GM12878 (cell line): ENCODE data around the gene CYP4V2. TPM values are rescaled to one million over a fixed set of nuclear protein-coding genes. Genes with fewer than 3 reads are reported as not detected.

ENCODE experiments used
- ATAC-seq: fragments of 200-7000 bp; cut with Tn5 transposase; 3 replicates; pipeline ENCODE4 v1.9.1; 2020; ENCODE audit warnings: mild to moderate bottlenecking, moderate library complexity
- BruUV-seq: library from RNA; stranded (reverse); fragments of 400-500 nt; replicated peaks from 2 replicates; lab custom pipeline; 2021; lab: Mats Ljungman, UMichigan
- CTCF ChIA-PET: fragments of 300-600 bp; sonication (Branson Sonifier 250); formaldehyde crosslinking; extraction: SDS; loops from one replicate; lab custom pipeline; 2021; ENCODE audit warnings: inconsistent platforms; lab: Yijun Ruan, JAX
- POLR2A ChIA-PET: fragments of 350-600 bp; formaldehyde crosslinking; extraction: SDS; loops from one replicate; lab custom pipeline; 2021; ENCODE audit warnings: inconsistent platforms; lab: Charles Lee
- RAD21 ChIA-PET: fragments of 300-600 bp; sonication (Branson Sonifier 250); formaldehyde crosslinking; loops from one replicate; lab custom pipeline; 2023; ENCODE audit warnings: antibody characterized with exemption; ENCODE audit not compliant: unreplicated experiment; lab: Charles Lee
- SMC1A ChIA-PET: fragments of 300-600 bp; sonication (Branson Sonifier 250); formaldehyde crosslinking; loops from one replicate; lab custom pipeline; 2023; ENCODE audit not compliant: unreplicated experiment, uncharacterized antibody; lab: Charles Lee
- DNase-seq: peaks from one replicate; pipeline ENCODE4 v3.0.0-alpha.2; 2011; ENCODE audit warnings: low read depth, low spot score
- FAIRE-seq: peaks from 3 replicates; lab custom pipeline; 2011; peaks lifted over from hg19 to GRCh38; lab: Jason Lieb, UNC
- H2AFZ ChIP-seq: 2 replicates; pipeline ENCODE4 v1.6.0; 2011; ENCODE audit warnings: low read depth, low read length, control low read depth; ENCODE audit not compliant: control insufficient read depth
- H3K27ac ChIP-seq: 2 replicates; pipeline ENCODE4 v1.5.1; 2011; ENCODE audit warnings: control low read depth; ENCODE audit not compliant: control insufficient read depth, insufficient read depth
- H3K27me3 ChIP-seq, 2 experiments: replicated peaks in 1 of 2; 2 replicates each; pipeline versions ENCODE4 v1.6.0 to v1.6.1; 2011; ENCODE audit warnings: low read length in 1 of 2; ENCODE audit not compliant: control insufficient read depth in 2 of 2, insufficient read depth in 2 of 2
- H3K36me3 ChIP-seq, 2 experiments: 2 replicates each; pipeline ENCODE4 v1.5.1; 2011; ENCODE audit warnings: low read length in 1 of 2; ENCODE audit not compliant: control insufficient read depth in 2 of 2, insufficient read depth in 2 of 2
- H3K4me1 ChIP-seq: 2 replicates; pipeline ENCODE4 v1.6.1; 2011; ENCODE audit warnings: mild to moderate bottlenecking, low read length, moderate library complexity, mixed read lengths; ENCODE audit not compliant: control insufficient read depth, insufficient read depth
- H3K4me2 ChIP-seq: 2 replicates; pipeline ENCODE4 v1.6.0; 2011; ENCODE audit warnings: control low read depth; ENCODE audit not compliant: control insufficient read depth, insufficient read depth
- H3K4me3 ChIP-seq: fragments of 200-600 bp; sonication (generic); 2 replicates; pipeline ENCODE4 v1.5.1; 2016
- H3K79me2 ChIP-seq: 2 replicates; pipeline ENCODE4 v1.6.0; 2011; ENCODE audit warnings: low read length; ENCODE audit not compliant: control insufficient read depth, insufficient read depth
- H3K9ac ChIP-seq: 2 replicates; pipeline ENCODE4 v1.8.0; 2011; ENCODE audit warnings: low read length, control low read depth, mixed read lengths; ENCODE audit not compliant: control insufficient read depth, insufficient read depth
- H3K9me3 ChIP-seq: replicated peaks from 3 replicates; pipeline ENCODE4 v1.5.1; 2011; ENCODE audit warnings: mild to moderate bottlenecking, low read length; ENCODE audit not compliant: control insufficient read depth, insufficient read depth
- H4K20me1 ChIP-seq: 2 replicates; pipeline ENCODE4 v1.6.0; 2011; ENCODE audit not compliant: control insufficient read depth, insufficient read depth
- RELA ChIP-seq: fragments of 450-650 bp; IDR thresholded peaks from 2 replicates; pipeline ENCODE4 v1.8.0; 2014; ENCODE audit warnings: borderline replicate concordance; ENCODE audit not compliant: partially characterized antibody
- SUZ12 ChIP-seq: fragments of 200-600 bp; sonication (generic); IDR thresholded peaks from one replicate; pipeline ENCODE4 v1.6.1; 2018; ENCODE audit warnings: antibody characterized with exemption, mild to moderate bottlenecking; ENCODE audit not compliant: unreplicated experiment
- WGBS: methylation state at CpG from one replicate; pipeline ENCODE4 v1.1.6; 2016; ENCODE audit warnings: low lambda C conversion rate; ENCODE audit not compliant: insufficient replicate concordance, insufficient coverage; ENCODE audit errors: missing lambda C conversion rate; 5-methylcytosine and 5-hydroxymethylcytosine counted together
- in situ Hi-C: fragments of 300-500 bp; cut with MboI; formaldehyde crosslinking; loops from 9 replicates; pipeline ENCODE4 v1.14.3; 2018; ENCODE audit warnings: mixed read lengths
- intact Hi-C: fragments of 100-400 bp; cut with micrococcal nuclease; formaldehyde crosslinking; loops from one replicate; pipeline ENCODE4 v1.14.2; 2022; ENCODE audit not compliant: unreplicated experiment
- polyA plus RNA-seq, 11 experiments: library from polyadenylated mRNA; depleted of rRNA in 4 of 11; unstranded in 6 of 11; stranded (reverse) in 5 of 11; fragments of >200 nt; fragmentation: Nextera tagmentation in 4 of 11; fragmentation: Illumina TruSeq in 1 of 11; extraction: Ambion mirVana in 4 of 11; extraction: Trizol in 1 of 11; gene quantifications; 1 replicate in 1 of 11; 2 replicates in 10 of 11; pipeline versions ENCODE4 v1.2.1 to v1.2.3, GENCODE V29; 2011 to 2016; ENCODE audit warnings: inconsistent platforms in 2 of 11, missing spikeins in 2 of 11, low read depth in 1 of 11
- total RNA-seq, 4 experiments: library from RNA; depleted of rRNA in 3 of 4; stranded (reverse); fragments of >200 nt in 3 of 4; fragmentation: Illumina TruSeq in 1 of 4; extraction: Trizol in 1 of 4; gene quantifications; 2 replicates each; pipeline versions ENCODE4 v1.2.1 to v1.2.3, GENCODE V29; 2013 to 2021
- TF ChIP-seq, protein P1 (sequence below): IDR thresholded peaks from 2 replicates; pipeline ENCODE4 v1.6.1; 2012; ENCODE audit warnings: low read length, inconsistent platforms

The CYP4V2 gene
- total and polyA plus RNA-seq, 10 of the 15 experiments (the other 5 are each of a cell fraction or from before 2014, with no cell fraction given): 1.2 to 8.2 (median 6.8) TPM

DNA sequence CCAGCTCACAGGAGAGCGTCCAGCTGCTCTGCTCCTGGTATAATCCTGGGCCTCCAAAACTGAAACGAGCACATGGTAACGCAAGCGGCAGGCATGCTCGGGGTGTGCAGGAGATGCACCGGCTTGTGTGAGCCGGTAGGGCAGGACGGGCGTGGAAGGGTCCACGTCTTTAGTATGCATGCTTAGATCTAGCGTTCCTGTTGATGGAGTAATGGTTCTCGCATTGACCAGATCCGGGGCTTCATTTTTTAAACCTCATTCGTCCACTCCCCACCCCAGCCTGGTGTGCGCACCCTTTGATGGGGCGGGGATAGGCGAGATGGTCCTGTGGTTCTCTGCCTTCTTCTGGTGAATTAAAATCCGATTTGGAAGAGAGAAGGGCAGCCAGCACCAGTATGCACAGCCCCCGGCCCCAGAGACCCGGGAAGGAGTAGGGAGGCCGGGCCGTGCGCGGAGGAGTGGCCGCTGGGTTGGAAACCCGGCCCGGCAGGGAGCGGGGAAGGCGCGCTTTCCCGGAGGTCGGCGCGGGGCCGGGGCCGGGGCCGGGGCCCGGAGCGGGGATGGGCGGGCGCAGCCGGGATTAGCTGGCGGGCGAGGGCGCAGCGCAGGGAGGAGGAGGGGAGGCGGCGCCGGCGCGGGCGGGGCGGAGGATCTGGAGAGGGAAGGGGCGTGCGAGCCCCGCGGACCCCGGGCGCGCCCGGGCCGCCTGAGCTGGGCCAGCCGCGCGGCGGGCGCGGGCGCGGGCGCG lies 47.0 kb upstream of the CYP4V2 start:
- Histone ChIP-seq H3K4me1 (no peaks in the 10 kb centered on the region), H3K4me2 (no peak overlapping the region), H3K9ac (no peak overlapping the region), H3K4me3 (no peak overlapping the region), H4K20me1 (no peaks in the 10 kb centered on the region), H3K36me3 (no peaks in the 10 kb centered on the region), H3K27me3 (peaks cover 13 to 14% of the 10 kb centered on the region in 2 experiments), H3K79me2 (no peaks in the 10 kb centered on the region), H2AFZ (no peak overlapping the region), H3K27ac (no peak overlapping the region), H3K9me3 (no peaks in the 10 kb centered on the region)
- TF ChIP-seq, protein P1, sequence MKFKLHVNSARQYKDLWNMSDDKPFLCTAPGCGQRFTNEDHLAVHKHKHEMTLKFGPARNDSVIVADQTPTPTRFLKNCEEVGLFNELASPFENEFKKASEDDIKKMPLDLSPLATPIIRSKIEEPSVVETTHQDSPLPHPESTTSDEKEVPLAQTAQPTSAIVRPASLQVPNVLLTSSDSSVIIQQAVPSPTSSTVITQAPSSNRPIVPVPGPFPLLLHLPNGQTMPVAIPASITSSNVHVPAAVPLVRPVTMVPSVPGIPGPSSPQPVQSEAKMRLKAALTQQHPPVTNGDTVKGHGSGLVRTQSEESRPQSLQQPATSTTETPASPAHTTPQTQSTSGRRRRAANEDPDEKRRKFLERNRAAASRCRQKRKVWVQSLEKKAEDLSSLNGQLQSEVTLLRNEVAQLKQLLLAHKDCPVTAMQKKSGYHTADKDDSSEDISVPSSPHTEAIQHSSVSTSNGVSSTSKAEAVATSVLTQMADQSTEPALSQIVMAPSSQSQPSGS: no peak
- ATAC-seq (no peak), FAIRE-seq (no peak), DNase-seq (no peak)
- intact Hi-C loops (no loop called here), in situ Hi-C loops (no loop called here)
- ChIA-PET SMC1A (no interaction called here), POLR2A (no interaction called here), RAD21 (no interaction called here), CTCF (no interaction called here)
- WGBS: 29% methylated on average over 28 of the region's 72 CpGs
- BruUV-seq: no TSS peak

DNA sequence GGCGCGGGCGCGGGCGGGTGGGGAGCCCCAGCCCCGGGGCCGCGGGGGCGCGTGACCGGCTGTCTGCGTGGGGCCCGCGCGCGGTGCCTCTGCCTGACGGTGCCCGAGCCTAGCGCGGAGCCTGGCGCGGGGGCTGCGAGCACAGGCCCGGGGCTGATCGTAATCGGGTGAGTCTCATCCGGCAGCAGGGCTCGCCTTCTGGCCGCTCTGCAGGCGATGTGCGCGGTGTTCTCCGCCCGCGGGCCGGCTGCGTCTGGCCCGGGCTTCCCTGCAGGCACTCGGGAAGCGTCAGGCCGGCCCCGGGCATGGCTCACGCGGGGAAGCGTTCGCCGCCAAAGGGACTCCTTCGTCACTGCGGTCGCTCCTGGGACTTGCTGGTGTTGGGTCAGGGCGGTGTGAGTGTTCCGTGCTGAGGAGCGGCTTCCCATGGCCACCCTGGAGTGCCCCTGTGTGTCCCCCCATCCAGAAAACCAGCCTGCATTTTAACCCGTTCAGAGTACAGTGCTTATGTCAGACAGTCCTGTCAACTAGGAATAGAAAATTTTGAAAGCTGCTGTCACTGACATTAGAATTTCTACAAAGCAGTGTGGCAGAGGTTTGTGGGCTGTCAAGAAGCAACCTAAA lies 46.3 kb upstream of the CYP4V2 start:
- H2AFZ ChIP-seq: no peak overlapping the region; the same call in 1 of the 2 replicates
- H3K9me3 ChIP-seq: no peaks in the 10 kb centered on the region
- ChIA-PET SMC1A (no interaction called here), POLR2A (no interaction called here), RAD21 (no interaction called here), CTCF (no interaction called here)
- no peak overlapping the region for H3K4me3 ChIP-seq
- H4K20me1 ChIP-seq: no peaks in the 10 kb centered on the region
- no peaks in the 10 kb centered on the region for H3K4me1 ChIP-seq
- no peak overlapping the region for H3K9ac ChIP-seq
- FAIRE-seq: no peak
- in situ Hi-C loops: no loop called here
- no peaks in the 10 kb centered on the region for H3K79me2 ChIP-seq
- H3K27me3 ChIP-seq: peaks cover 13 to 14% of the 10 kb centered on the region in 2 experiments
- H3K36me3 ChIP-seq: no peaks in the 10 kb centered on the region
- H3K27ac ChIP-seq: no peak overlapping the region
- BruUV-seq: no TSS peak
- H3K4me2 ChIP-seq: peak overlapping the region; percentile 38
- 2% methylated on average over 31 of the region's 54 CpGs for WGBS
- TF ChIP-seq SUZ12 (peak; percentile 64), RELA (no peak)
- no peak for DNase-seq
- intact Hi-C loops: no loop called here
- no peak for ATAC-seq
